ENCODE data around the gene DAND5. TPM values are rescaled to one million over a fixed set of nuclear protein-coding genes. Genes with fewer than 3 reads are reported as not detected.

Gene DAND5
- total and polyA plus RNA-seq, 9 of the 15 experiments (the other 6 are each of a cell fraction or from before 2014, with no cell fraction given), result 0.22 to 0.83 (median 0.60) TPM

DNA sequence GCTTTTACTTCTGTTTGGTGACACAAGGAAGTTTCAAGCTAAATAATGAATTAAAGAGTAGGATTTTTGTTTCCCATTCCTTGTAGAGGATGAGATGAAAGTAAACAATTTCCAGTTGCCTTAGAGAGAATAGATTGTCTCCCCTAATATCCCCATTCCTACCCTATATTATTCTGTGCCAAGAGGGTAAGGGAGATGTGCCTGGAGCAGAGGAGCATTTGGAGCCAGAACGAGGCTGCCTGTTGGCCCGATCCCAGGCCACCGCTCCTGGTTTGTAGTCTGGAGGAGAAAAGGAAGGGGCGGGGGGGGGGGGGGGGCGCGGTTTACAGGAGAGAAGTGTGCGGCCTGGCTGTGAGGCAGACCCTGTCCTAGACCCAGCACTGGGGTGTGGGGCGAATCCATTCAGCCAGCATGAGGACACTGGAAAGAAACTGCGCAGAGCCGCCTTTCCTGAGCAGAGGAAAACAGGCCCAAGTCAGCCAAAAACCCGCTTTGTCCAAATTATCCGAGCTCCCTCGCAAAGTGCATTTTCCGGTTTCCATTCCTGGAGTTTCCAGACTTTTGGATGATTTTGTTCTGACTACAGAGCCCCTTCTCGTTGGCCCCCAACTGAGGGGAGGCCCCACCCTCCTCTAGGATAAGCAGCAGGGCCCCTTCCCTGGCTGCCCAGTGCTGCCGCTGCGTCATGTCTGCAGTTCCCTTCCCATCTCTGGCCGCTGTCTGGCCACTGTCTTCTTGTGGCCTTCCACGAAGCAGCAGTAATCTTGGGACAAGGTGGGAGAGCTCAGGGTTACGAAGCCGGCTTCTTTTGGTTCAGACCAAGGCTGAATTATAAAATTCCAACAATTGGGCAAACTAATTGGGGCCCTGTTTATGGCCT lies 48.9 kb downstream of the DAND5 start:
- Histone ChIP-seq H3K9ac (ENCODE audit: insufficient read depth in 1 of 2, low read depth in 2 of 2, low read length in 2 of 2) (peak overlapping the region; percentile 23 to 76; a peak in 2 of 4 replicates), H3K4me2 (ENCODE audit: insufficient read depth, low read length) (peak overlapping the region; percentile 39), H2AFZ (ENCODE audit: low read depth, low read length) (peak overlapping the region; percentile 33; the same call in 1 of the 2 replicates), H3K9me3 (replicated peaks; ENCODE audit: control insufficient read depth, insufficient read depth, low read depth, low read length) (no peaks in the 10 kb centered on the region), H3K4me3 (no peak overlapping the region), H3K79me2 (ENCODE audit: control insufficient read depth, insufficient read depth, low read length) (peaks cover 92% of the 10 kb centered on the region), H4K20me1 (replicated peaks; ENCODE audit: control insufficient read depth, insufficient read depth, low read length) (no peaks in the 10 kb centered on the region), H3K4me1 (replicated peaks in 1 of 2; ENCODE audit: control insufficient read depth in 2 of 2, insufficient read depth in 2 of 2, low read length in 2 of 2) (peaks cover 53 to 66% of the 10 kb centered on the region in 2 experiments), H3K27ac (ENCODE audit: extremely low read depth, low read depth, low read length) (peak overlapping the region; percentile 42; the same call in 2 of the 3 replicates), H3K36me3 (ENCODE audit: control insufficient read depth, insufficient read depth, low read length) (no peaks in the 10 kb centered on the region), H3K27me3 (ENCODE audit: control insufficient read depth in 2 of 2, insufficient read depth in 2 of 2, low read length in 2 of 2) (no peaks in the 10 kb centered on the region), H3K9me1 (ENCODE audit: control insufficient read depth, insufficient read depth, low read length) (no peaks in the 10 kb centered on the region)
- ChIA-PET CTCF (ENCODE audit: low intra/inter-chr PET ratio) (no interaction called here), POLR2A (interaction anchor here (0.6 to 1.1 kb wide), 4 partner anchors 11 to 652 kb away, joined by 3 read pairs; no protein-coding TSS in a partner anchor)
- in situ Hi-C loops (cut with MboI) (no loop called here), intact Hi-C loops (cut with micrococcal nuclease) (no loop called here)
- WGBS (ENCODE audit: insufficient coverage, low coverage, missing lambda C conversion rate), result 49% methylated on average over 13 of the region's 21 CpGs
- BruUV-seq (replicated peaks), result no TSS peak
- ATAC-seq (peak; percentile 44), DNase-seq (ENCODE audit: extremely low read depth in 1 of 4, low spot score in 3 of 4) (peak; percentile 50 to 58 (median 52)), FAIRE-seq (peak; percentile 82)
- TF ChIP-seq, protein P1, sequence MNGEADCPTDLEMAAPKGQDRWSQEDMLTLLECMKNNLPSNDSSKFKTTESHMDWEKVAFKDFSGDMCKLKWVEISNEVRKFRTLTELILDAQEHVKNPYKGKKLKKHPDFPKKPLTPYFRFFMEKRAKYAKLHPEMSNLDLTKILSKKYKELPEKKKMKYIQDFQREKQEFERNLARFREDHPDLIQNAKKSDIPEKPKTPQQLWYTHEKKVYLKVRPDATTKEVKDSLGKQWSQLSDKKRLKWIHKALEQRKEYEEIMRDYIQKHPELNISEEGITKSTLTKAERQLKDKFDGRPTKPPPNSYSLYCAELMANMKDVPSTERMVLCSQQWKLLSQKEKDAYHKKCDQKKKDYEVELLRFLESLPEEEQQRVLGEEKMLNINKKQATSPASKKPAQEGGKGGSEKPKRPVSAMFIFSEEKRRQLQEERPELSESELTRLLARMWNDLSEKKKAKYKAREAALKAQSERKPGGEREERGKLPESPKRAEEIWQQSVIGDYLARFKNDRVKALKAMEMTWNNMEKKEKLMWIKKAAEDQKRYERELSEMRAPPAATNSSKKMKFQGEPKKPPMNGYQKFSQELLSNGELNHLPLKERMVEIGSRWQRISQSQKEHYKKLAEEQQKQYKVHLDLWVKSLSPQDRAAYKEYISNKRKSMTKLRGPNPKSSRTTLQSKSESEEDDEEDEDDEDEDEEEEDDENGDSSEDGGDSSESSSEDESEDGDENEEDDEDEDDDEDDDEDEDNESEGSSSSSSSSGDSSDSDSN (IDR thresholded peaks at IDR 0.05; ENCODE audit: borderline replicate concordance in 1 of 2, low read depth in 2 of 2, low read length in 2 of 2), result peak in 1 of 2 experiments; percentile 50; a peak in 1 of 4 replicates
- TF ChIP-seq ZNF239 (CRISPR knock-in tag; IDR thresholded peaks at IDR 0.05) (no peak), PHF8 (IDR thresholded peaks at IDR 0.05; ENCODE audit: borderline replicate concordance, low read length) (peak; percentile 24; the same call in 1 of the 2 replicates), ZBTB7A (IDR thresholded peaks at IDR 0.05; ENCODE audit: borderline replicate concordance, control insufficient read depth, low read depth, low read length) (peak; percentile 21; the same call in 1 of the 2 replicates), PHTF2 (CRISPR knock-in tag; IDR thresholded peaks at IDR 0.05) (no peak), SMARCA4 (IDR thresholded peaks at IDR 0.05) (0 out of 2 replicates have a peak, but pooled peaks have one; percentile 18), VEZF1 (CRISPR knock-in tag; IDR thresholded peaks at IDR 0.05) (peak; percentile 14; the same call in 1 of the 2 replicates), RBM25 (IDR thresholded peaks at IDR 0.05; ENCODE audit: low read depth, low read length, severe bottlenecking) (no peak), SNRNP70 (optimal IDR thresholded peaks at IDR 0.05; ENCODE audit: low read depth, low read length) (no peak), BMI1 (IDR thresholded peaks at IDR 0.05; ENCODE audit: low read length) (no peak), ZFX (CRISPR knock-in tag; IDR thresholded peaks at IDR 0.05) (peak; percentile 65), ZNF740 (CRISPR knock-in tag; IDR thresholded peaks at IDR 0.05) (no peak), ZNF740 (tag; IDR thresholded peaks at IDR 0.05) (peak in 1 of 2 experiments; percentile 58; a peak in 1 of 4 replicates)
- TF ChIP-seq, protein P2, sequence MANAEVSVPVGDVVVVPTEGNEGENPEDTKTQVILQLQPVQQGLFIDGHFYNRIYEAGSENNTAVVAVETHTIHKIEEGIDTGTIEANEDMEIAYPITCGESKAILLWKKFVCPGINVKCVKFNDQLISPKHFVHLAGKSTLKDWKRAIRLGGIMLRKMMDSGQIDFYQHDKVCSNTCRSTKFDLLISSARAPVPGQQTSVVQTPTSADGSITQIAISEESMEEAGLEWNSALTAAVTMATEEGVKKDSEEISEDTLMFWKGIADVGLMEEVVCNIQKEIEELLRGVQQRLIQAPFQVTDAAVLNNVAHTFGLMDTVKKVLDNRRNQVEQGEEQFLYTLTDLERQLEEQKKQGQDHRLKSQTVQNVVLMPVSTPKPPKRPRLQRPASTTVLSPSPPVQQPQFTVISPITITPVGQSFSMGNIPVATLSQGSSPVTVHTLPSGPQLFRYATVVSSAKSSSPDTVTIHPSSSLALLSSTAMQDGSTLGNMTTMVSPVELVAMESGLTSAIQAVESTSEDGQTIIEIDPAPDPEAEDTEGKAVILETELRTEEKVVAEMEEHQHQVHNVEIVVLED (CRISPR knock-in tag; IDR thresholded peaks at IDR 0.05), result no peak

Measured in K562 (cell line).